D341Med (cell line): Measurements from ENCODE around the gene CH25H.
"Not testable (repeated sequence)": the region's sequence is repeated elsewhere in the genome, so short reads cannot be mapped to it uniquely, and the experiment has no call there.

ENCODE experiments used
- DNase-seq: peaks from one replicate; pipeline ENCODE4 v3.0.0; 2012; ENCODE audit warnings: low spot score

The CH25H gene

DNA sequence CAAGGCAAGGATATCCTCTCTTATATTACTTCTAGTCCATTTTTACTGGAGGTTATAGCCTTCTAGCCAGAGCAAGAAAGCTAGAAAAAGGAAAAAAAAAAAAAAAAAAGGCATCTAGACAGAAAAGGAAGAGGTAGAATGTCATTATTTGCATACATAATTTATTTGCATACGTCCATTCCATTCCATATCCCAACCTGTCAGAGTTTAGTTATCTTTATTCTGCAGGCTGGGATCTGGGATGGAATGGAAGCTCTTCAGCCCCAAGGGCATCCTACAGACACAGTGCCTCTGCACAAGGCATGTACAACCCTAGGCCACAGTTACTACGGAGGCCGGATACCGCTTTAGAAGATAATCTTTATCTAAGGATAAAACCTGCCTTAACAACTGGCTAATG is 9.6 kb downstream of the CH25H start:
- no peak for DNase-seq

DNA sequence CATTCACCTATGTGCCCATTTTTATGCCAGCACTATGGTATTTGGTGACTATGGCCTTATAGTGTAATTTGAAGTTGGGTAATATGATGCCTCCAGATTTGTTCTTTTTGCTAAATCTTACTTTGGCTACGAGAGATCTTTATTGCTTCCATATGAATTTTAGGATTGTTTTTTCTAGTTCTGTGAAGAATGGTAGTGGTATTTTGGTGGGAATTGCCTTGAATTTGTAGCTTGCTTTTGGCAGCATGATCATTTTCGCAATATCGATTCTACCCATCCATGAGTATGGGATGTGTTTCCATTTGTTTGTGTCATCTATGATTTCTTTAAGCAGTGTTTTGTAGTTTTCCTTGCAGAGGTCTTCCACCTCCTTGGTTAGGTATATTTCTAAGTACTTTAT is 15.8 kb downstream of the CH25H start:
- not testable (repeated sequence) for DNase-seq

DNA sequence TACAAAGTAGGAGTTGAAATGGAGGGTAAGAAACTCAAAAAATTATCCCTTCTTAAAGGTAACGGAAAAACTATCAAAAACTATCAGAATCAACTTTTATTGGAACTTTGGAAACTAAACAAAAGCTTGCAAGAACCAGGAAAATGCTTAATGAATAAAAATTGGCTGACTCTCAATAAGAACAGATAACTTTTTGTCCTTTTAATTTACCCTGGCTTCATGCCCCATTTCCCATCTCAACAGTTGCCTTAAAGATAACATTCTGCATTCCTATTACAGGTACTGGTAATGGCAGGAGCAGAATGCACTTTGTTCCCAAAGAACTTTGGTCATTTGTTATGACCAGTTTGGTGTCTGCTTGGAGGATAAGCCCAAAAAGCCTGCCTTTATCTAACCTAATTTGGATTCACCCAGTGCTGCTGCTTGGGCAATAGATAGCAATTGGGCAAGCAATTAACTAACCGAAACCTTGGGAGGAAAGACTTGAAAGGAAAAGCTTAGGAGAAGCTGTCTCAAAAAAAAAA is 17.8 kb downstream of the CH25H start:
- no peak for DNase-seq

DNA sequence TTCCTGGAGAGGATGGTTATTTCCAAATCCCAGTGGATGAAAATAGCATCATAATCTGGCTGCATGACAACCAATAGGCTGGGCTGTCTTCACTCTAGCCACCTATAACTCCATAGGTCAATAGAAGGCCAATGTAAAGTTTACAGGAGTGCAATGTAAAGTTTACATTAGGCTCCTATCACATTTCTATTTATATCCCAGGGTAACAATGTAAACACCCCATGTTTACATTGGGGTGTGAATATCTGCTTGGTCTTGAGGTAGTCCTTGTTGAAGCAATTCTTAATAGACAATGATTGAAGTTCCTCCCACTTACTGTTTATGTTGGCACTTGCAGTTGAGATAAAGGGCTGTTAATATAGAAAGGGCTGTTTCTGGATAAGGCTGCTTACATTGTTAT is 21.5 kb downstream of the CH25H start:
- DNase-seq: no peak

DNA sequence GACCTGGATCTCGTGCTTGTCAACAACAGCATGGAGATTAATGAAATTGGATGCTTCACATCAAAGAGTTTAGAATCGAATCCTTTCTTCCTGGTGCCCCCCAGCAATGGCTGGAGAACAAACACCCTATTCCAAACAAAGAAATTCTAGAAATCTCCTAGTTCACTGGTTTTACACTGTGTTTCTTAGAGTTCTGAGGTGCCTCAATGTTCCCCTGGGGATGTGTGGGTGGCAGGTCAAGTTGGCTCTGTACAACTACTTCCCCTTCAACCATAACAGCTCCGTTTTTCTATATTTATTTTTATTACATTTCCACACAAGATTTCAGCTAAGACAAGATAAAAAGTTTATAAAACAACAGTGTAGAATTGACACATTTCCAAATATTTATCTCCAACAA is 22.5 kb downstream of the CH25H start:
- DNase-seq: no peak

DNA sequence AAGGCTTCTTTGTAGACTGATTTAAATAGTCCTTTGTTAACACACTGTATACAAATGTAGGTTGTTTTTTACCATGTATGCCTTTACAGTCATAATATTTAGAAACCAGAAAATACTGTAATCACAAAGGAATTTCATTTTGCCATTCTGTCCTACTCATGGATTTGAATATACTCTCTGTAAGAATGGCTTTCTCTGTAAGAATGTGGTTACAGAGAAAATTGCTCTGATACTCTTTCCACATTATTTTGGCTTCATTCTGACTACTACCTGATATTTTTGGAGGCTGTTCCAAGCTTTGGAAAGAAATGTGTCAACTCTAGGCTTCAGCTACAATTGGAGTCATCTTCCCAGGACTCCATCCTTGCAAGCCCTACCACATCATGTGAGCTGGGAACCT is 23.5 kb downstream of the CH25H start:
- no peak for DNase-seq

DNA sequence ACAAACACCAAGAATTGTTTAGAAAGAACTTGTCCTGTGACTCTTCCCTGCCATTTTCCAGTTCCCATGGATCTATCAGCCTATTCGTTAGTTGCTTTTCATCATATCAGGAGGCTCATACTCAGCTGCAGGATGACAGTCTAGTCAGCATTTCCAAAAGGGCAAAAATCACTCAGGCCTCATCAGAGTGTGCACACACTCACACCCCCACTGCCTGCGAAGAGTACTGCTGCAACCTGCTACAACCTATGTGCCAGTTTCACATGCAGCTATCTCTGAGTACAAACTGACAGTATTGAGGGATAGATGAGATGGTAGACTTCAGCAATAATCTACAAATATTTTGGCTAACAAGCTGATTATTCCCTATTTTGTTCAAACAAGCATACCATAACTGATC is 24.2 kb downstream of the CH25H start:
- no peak for DNase-seq

- no peak for DNase-seq
These were observed 31.3 kb downstream of the CH25H start for GRCh38 chr10:89175816-89176215.

GRCh38 chr10:89173075-89173474 is 34.0 kb downstream of the CH25H start:
- no peak for DNase-seq

- DNase-seq: no peak
These were observed 35.1 kb downstream of the CH25H start for GRCh38 chr10:89171996-89172395.

DNA sequence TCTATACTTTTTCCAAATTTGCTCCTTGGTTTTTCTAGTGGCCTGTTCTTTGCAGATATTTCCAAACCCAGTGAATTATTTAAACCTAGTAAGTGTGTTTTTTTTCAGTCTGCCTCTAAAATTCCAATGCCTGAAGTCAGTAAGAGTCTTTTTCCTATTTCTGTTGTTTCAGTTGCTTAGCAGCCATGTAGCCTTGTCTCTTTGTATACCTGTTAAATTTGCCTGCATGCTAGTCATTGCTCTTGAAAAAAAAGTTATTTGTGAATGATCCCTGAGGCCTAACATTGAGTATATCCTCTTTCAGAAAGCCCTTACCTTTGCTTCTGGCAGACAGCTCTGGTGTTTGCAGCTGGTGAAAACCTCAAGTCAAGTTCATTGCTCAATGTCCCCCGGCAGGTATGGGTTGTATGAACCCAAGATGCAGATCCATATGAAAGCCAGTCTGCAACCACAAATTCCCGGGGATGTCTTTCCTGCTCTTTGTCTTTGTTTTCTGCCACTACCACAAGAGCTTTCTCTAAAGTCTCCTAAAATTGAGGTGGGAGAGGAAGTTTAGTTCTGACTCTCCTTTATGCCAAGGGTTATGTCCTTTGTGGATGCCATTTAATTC is 35.7 kb downstream of the CH25H start:
- no peak for DNase-seq

DNA sequence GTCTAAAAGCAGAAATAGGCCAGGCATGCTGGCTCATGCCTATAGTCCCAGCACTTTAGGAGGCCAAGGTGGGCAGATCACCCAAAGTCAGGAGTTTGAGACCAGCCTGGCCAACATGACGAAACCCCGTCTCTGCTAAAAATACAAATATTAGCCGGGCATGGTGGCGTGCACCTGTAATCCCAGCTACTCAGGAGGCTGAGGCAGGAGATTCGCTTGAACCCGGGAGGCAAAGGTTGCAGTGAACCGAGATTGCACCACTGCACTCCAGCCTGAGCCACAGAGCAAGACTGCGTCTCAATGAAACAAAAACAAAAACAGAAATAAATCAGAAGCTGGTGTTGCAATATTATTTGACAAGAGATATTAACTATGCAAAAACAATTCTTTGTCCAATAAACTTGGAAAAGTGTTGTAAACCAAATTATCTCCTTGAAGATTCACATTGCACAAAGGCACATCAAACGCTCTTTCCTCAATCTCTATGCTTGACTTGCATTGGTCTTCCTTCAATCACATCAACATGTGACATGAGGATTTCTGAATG is 38.7 kb downstream of the CH25H start:
- not testable (repeated sequence) for DNase-seq

GRCh38 chr10:89167915-89168314 is 39.2 kb downstream of the CH25H start:
- no peak for DNase-seq

DNA sequence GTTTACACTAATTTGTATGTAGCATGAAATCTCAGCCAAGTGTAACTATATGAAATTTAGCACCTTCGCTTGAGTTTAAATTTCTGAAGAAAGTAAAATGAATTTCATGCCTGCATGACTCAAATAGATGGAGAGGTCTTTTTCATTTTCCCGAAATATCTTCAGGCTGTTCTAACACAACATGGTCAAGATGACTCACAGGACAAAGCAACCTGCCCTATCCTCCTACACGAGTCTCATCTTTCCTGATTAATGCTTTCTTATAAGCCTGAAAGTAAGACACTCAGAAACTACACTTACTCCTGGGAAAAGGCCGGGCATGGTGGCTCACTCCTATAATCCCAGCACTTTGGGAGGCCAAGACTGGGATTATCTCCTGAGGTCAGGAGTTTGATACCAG is 41.2 kb downstream of the CH25H start:
- no peak for DNase-seq

DNA sequence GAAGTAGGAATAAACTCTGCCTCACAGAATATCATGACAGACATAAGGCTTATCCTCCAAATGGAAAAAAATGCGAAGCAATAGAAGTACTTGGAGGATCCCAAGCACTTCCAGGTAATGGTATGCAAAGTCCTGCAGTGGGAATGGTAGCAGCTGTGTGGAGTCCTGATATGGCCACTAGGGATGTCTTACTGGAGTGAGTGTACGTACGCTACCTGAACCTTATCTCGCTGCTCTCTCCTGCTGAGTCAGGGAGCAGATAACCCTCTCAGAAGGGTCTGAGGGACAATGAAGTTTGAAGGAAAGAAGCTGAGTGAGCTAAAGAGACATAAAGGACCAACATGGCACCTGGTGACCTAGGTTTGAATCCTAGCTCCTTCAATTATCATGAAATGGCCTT is 42.2 kb downstream of the CH25H start:
- no peak for DNase-seq

DNA sequence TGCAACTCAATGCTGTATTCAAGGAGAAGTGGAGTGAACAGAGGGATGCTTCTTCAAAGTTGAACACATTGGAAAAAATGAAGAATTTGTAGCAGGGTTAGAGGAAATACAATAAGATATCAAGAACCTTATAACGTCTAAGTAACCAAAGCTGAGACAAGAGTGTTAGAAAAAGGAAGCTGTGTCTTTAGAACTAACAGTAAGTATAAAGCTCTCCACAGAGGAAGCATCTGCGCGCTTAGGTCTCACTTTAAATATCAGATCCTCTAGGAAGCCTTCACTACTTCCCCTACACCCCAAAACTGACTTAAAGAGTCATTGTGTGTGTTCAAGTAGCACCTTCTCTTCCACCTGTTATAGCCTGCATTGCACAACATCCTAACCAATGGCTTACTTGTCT is 43.0 kb downstream of the CH25H start:
- DNase-seq: no peak

DNA sequence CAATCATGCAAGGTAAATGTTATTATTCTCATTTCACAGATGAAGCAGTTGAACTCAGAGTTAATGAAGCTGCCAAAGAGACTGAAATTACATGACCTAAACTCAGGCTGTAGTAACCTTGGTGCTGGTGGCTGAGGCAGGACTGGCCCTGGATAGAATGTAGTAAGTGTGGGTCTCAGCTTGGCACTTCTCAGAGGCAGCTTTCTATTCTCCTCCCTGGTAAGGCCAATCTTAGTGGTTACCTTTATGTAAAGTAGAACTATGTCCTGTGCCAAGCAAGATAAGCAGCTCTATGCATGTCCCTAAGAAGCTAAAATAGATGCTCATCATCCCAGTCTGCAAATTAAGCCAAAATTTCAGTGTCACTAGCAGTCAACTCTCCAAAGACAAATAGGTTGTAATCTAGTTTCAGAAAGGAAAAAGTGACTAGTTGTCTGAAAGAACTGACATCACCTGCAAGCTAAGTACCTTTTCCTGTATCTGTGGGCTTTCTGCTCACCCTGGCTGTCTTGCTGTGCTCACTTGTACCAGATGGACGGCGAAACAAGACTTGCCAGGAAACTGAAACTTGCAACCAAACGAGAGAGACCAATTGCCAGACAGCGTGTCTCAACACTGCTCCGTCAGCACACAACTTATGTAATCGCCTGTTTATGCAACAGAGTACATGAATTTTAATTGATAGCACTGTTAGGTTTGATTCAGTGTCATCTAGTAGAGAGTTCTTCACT is 43.7 kb downstream of the CH25H start:
- no peak for DNase-seq

DNA sequence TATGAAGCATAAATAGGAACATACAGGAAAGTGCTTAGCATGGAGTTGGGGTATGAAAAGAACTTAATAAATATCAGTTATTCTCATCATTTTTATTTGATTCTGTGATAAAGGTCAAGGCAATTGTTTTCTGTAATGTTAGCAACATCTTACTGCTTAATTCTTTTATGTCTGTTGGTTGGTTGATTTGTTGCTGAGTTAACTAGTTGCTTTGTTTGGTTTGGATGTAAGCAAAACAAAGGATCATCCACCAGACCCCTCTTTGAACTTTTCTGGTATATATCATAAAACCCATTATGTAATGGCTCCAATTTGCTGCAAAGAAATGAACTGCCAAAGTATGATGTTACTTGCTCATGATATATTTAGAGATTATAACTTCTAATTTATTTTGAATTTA is 44.5 kb downstream of the CH25H start:
- no peak for DNase-seq

GRCh38 chr10:89160339-89160738 is 46.8 kb downstream of the CH25H start:
- DNase-seq: no peak

DNA sequence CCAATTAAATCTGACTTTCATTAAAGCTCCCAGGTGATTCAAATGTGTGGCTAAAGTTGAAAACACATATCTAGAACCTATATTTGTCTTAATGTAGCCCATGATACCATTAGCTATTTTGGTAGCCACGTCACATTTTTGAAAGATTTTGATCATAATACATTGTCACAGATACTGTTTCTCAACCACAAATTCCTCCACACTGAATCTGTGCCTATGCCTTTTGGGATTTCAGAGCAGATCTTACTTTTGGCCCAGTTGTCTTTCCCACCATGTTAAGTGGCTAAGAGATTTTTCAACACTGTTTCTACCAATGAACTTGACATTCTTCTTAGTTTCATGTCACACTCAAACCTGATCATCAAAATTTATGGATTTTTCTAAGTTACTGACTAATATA is 47.4 kb downstream of the CH25H start:
- no peak for DNase-seq

- no peak for DNase-seq
These were observed 47.8 kb downstream of the CH25H start for GRCh38 chr10:89159316-89159715.

DNA sequence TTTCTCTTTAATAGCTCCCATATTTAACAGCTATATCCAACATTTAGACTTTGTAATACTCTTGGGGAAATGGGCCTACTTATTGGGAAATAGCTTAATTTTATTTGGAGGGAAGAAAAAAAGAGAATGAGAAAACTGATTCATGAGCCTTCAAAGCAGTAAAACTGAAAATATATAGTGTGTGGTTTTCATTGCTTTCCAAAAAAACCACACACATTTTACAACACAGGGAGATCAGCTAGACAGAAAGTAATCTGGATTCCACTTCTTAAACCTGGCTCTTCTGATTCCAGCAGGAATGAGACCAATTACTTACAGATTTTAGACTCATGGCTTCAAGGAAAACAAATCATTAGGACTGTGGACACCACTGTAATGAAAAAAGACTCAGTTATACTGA is 48.7 kb downstream of the CH25H start:
- no peak for DNase-seq

GRCh38 chr10:89156161-89156835 is 50.8 kb downstream of the CH25H start:
- no peak for DNase-seq
